ENCODE measurements around the gene LRBA. TPM values are rescaled to one million over a fixed set of nuclear protein-coding genes. Genes with fewer than 3 reads are reported as not detected.

Gene LRBA
- total RNA-seq, 1 donor from 2014 or later = 31.0 TPM

- no peak for DNase-seq (ENCODE audit: low read depth in 2 of 2)
Observed at GRCh38 chr4:150805183-150806025, 209.7 kb downstream of the LRBA start.

GRCh38 chr4:150801833-150802232 is 213.3 kb downstream of the LRBA start:
- no peak for DNase-seq (ENCODE audit: low read depth in 2 of 2)

- DNase-seq (ENCODE audit: low read depth in 2 of 2) = no peak
Observed at GRCh38 chr4:150799207-150799606, 215.9 kb downstream of the LRBA start.

- no peak for DNase-seq (ENCODE audit: low read depth in 2 of 2)
Observed at GRCh38 chr4:150794706-150795105, 220.4 kb downstream of the LRBA start.

GRCh38 chr4:150789864-150790263 is 225.2 kb downstream of the LRBA start:
- peak; percentile 14 to 20 for DNase-seq (ENCODE audit: low read depth in 2 of 2)

- no peak for DNase-seq (ENCODE audit: low read depth in 2 of 2)
Observed at GRCh38 chr4:150784939-150785338, 230.1 kb downstream of the LRBA start.

- DNase-seq (ENCODE audit: low read depth in 2 of 2) = no peak
Observed at GRCh38 chr4:150784305-150784704, 230.8 kb downstream of the LRBA start.

- peak in 1 of 2 donors; percentile 11 for DNase-seq (ENCODE audit: low read depth in 2 of 2)
Observed at GRCh38 chr4:150782921-150783320, 232.2 kb downstream of the LRBA start.

GRCh38 chr4:150782311-150782710 is 232.8 kb downstream of the LRBA start:
- peak; percentile 38 to 58 for DNase-seq (ENCODE audit: low read depth in 2 of 2)

GRCh38 chr4:150781191-150781590 is 233.9 kb downstream of the LRBA start:
- DNase-seq (ENCODE audit: low read depth in 2 of 2) = no peak

GRCh38 chr4:150779707-150780106 is 235.4 kb downstream of the LRBA start:
- DNase-seq (ENCODE audit: low read depth in 2 of 2) = no peak

GRCh38 chr4:150773729-150774449 is 241.2 kb downstream of the LRBA start:
- peak in 1 of 2 donors; percentile 14 for DNase-seq (ENCODE audit: low read depth in 2 of 2)

- no peak for DNase-seq (ENCODE audit: low read depth in 2 of 2)
Observed at GRCh38 chr4:150773032-150773431, 242.1 kb downstream of the LRBA start.

- no peak for DNase-seq (ENCODE audit: low read depth in 2 of 2)
Observed at GRCh38 chr4:150771382-150771781, 243.7 kb downstream of the LRBA start.

GRCh38 chr4:150769845-150770244 is 245.2 kb downstream of the LRBA start:
- peak in 1 of 2 donors; percentile 3 for DNase-seq (ENCODE audit: low read depth in 2 of 2)

GRCh38 chr4:150769248-150769647 is 245.8 kb downstream of the LRBA start:
- DNase-seq (ENCODE audit: low read depth in 2 of 2) = peak; percentile 5 to 58

- DNase-seq (ENCODE audit: low read depth in 2 of 2) = no peak
Observed at GRCh38 chr4:150768497-150768896, 246.6 kb downstream of the LRBA start.

GRCh38 chr4:150765216-150765615 is 249.9 kb downstream of the LRBA start:
- no peak for DNase-seq (ENCODE audit: low read depth in 2 of 2)

- DNase-seq (ENCODE audit: low read depth in 2 of 2) = no peak
Observed at GRCh38 chr4:150751648-150752047, 263.4 kb downstream of the LRBA start.

- no peak for DNase-seq (ENCODE audit: low read depth in 2 of 2)
Observed at GRCh38 chr4:150750824-150751223, 264.3 kb downstream of the LRBA start.

GRCh38 chr4:150746156-150746555 is 268.9 kb downstream of the LRBA start:
- DNase-seq (ENCODE audit: low read depth in 2 of 2) = peak; percentile 27 to 52

- DNase-seq (ENCODE audit: low read depth in 2 of 2) = no peak
Observed at GRCh38 chr4:150744570-150744969, 270.5 kb downstream of the LRBA start.

Data from lung microvascular endothelial cell (primary cell).